Measurements from ENCODE around the gene RHOBTB3.

DNA sequence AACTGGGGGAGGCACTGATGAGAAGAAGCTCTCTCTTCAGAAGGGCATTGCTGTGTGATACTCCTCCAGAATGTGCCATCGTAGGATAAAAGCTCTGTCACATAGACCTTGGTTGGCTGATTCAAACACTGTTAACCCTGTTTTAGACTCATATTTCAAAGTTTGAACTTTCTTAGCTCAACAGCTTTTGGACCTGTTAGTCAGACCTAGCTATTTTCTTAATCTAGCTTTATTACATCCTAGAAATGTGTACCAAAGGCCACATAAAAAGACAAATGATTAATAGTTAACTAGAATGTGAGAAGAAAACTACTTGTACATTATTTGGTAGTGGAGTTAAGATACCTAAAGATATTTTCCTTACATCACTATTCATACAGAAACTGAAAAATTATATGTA lies 4.3 kb downstream of the RHOBTB3 start:
- TF ChIP-seq, protein P1, sequence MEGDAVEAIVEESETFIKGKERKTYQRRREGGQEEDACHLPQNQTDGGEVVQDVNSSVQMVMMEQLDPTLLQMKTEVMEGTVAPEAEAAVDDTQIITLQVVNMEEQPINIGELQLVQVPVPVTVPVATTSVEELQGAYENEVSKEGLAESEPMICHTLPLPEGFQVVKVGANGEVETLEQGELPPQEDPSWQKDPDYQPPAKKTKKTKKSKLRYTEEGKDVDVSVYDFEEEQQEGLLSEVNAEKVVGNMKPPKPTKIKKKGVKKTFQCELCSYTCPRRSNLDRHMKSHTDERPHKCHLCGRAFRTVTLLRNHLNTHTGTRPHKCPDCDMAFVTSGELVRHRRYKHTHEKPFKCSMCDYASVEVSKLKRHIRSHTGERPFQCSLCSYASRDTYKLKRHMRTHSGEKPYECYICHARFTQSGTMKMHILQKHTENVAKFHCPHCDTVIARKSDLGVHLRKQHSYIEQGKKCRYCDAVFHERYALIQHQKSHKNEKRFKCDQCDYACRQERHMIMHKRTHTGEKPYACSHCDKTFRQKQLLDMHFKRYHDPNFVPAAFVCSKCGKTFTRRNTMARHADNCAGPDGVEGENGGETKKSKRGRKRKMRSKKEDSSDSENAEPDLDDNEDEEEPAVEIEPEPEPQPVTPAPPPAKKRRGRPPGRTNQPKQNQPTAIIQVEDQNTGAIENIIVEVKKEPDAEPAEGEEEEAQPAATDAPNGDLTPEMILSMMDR (IDR thresholded peaks at IDR 0.05), result no peak
- no peak for TF ChIP-seq POLR2A (IDR thresholded peaks at IDR 0.05)
